Activated T-helper 1 cell treated with anti-CD3 and anti-CD28 coated beads, Interleukin-12 subunit alpha, Interleukin-12 subunit beta, Interleukin-2, Interleukin-4 antibody, amounts not matched to agents 30 ng/mL and 10 ng/mL and 1 ng/mL, durations not matched to agents 14 hours and 24 hours and 36 hours (primary cell): Measurements from ENCODE around the gene FAM187B. TPM values are rescaled to one million over a fixed set of nuclear protein-coding genes. Genes with fewer than 3 reads are reported as not detected.

Source experiments
- DNase-seq: peaks from one replicate; pipeline ENCODE4 v3.0.0; 2021; ENCODE audit warnings: low spot score
- H3K27ac Mint-ChIP-seq: one replicate; pipeline ENCODE4 v1.8.0; 2021; ENCODE audit warnings: mild to moderate bottlenecking, mixed read lengths
- H3K27me3 Mint-ChIP-seq: one replicate; pipeline ENCODE4 v1.8.0; 2022; ENCODE audit warnings: mild to moderate bottlenecking, moderate library complexity, mixed read lengths; ENCODE audit not compliant: insufficient read depth
- H3K36me3 Mint-ChIP-seq: one replicate; pipeline ENCODE4 v1.8.0; 2021; ENCODE audit warnings: low read depth, mixed read lengths
- H3K4me1 Mint-ChIP-seq: one replicate; pipeline ENCODE4 v1.8.0; 2021; ENCODE audit warnings: low read depth, mixed read lengths
- H3K4me3 Mint-ChIP-seq: one replicate; pipeline ENCODE4 v1.8.0; 2021; ENCODE audit warnings: mild to moderate bottlenecking, moderate library complexity, mixed read lengths
- H3K9me3 Mint-ChIP-seq: one replicate; pipeline ENCODE4 v1.8.0; 2021; ENCODE audit warnings: mixed read lengths
- intact Hi-C: fragments of 100-400 bp; cut with micrococcal nuclease; formaldehyde crosslinking; loops from one replicate; pipeline ENCODE4 v1.15.1; 2024
- total RNA-seq: library from RNA; stranded (reverse); gene quantifications from 2 replicates; pipeline ENCODE4 v1.2.3, GENCODE V29; 2022

Gene FAM187B
- not detected in 2 replicates for total RNA-seq

- intact Hi-C loops: no loop called here
- H3K27ac Mint-ChIP-seq: no peak within 1 kb of the TSS
- no peaks in the 10 kb centered on the region for H3K36me3 Mint-ChIP-seq
- H3K4me1 Mint-ChIP-seq: no peaks in the 10 kb centered on the region
- no peaks in the 10 kb centered on the region for H3K9me3 Mint-ChIP-seq
- no peak within 1 kb of the TSS for H3K4me3 Mint-ChIP-seq
- H3K27me3 Mint-ChIP-seq: peaks cover 8% of the 10 kb centered on the region
- DNase-seq: no peak
These were observed at the start of gene FAM187B for GRCh38 chr19:35228177-35228930. TSS of gene FAM187B (minus strand) at chr19:35228739. CDS start at chr19:35228680, 59 bp downstream.

DNA sequence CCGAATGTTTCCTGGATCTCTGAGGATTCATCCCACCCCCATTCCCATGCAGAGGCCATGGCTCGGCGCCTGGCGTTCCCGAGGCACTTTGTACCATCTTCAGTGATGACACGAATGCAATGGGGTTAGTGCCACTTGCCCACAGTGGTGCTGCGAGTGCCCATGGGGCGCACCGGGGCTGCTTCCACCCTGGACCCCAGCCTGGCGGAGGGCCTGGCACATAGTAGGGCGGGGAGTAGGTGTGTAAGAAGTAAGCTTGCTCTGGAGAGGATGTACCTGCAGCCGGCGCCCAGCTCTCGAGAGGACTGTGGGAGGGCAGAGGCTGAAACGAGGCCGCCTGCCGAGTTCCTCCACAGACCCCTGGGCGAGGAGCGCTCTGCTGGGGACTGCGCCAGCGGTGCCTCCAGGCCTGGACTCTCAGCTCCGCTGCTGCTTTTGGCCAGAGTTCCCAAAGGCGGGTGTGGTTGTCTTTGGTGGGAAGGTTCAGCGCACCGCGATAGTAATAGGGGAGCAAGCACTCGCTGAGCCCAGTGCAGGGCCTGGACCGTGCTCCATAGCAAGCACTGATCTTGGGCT is 48.3 kb upstream of the FAM187B start:
- Mint-ChIP-seq H3K9me3 (no peaks in the 10 kb centered on the region), H3K27ac (no peak overlapping the region), H3K4me1 (peaks cover 6% of the 10 kb centered on the region)

GRCh38 chr19:35274323-35274722 is 45.8 kb upstream of the FAM187B start:
- Mint-ChIP-seq H3K36me3 (peaks cover 45% of the 10 kb centered on the region), H3K27ac (no peak overlapping the region), H3K9me3 (no peaks in the 10 kb centered on the region)

More for the DNA sequence above, 48.3 kb upstream of the FAM187B start:
- no peak overlapping the region for H3K4me3 Mint-ChIP-seq
- DNase-seq: no peak
- H3K36me3 Mint-ChIP-seq: peaks cover 30% of the 10 kb centered on the region
- intact Hi-C loops: no loop called here
- peaks cover 3% of the 10 kb centered on the region for H3K27me3 Mint-ChIP-seq

DNA sequence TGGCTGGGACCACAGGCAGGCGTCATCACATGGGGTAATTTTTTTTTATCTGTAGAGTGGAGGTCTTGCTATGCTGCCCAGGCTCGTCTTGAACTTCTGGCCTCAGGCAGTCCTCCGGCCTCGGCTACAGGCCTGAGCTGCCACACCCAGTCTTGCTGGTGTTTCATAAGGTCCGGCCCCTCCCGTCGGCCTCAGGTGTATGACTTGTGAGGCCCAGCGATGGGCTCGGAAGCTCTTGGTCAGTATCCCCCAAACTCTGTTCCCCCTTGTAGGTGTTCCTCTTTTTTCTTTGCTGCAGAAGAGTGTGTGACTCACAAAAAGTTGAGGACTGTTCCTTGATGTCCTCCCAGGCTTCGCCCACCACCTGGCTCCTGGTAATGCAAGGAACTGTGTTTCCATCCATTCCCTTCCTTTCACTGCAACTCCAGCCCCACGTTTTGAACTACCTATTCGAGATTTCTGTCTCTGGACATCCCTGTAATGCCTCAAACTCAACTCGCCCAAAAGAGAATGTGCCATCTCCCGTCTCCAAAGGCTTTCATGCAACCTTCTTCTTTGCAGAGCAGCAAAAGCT is 45.2 kb upstream of the FAM187B start:
- no peaks in the 10 kb centered on the region for H3K9me3 Mint-ChIP-seq
- H3K27ac Mint-ChIP-seq: no peak overlapping the region
- intact Hi-C loops: no loop called here
- H3K36me3 Mint-ChIP-seq: peaks cover 45% of the 10 kb centered on the region
- peaks cover 6% of the 10 kb centered on the region for H3K4me1 Mint-ChIP-seq
- H3K4me3 Mint-ChIP-seq: no peak overlapping the region
- no peak for DNase-seq
- no peaks in the 10 kb centered on the region for H3K27me3 Mint-ChIP-seq

More at GRCh38 chr19:35274323-35274722, 45.8 kb upstream of the FAM187B start:
- Mint-ChIP-seq H3K4me3 (no peak overlapping the region), H3K4me1 (peaks cover 6% of the 10 kb centered on the region), H3K27me3 (no peaks in the 10 kb centered on the region)
- intact Hi-C loops: no loop called here
- no peak for DNase-seq

- Mint-ChIP-seq H3K9me3 (no peaks in the 10 kb centered on the region), H3K27me3 (no peaks in the 10 kb centered on the region), H3K4me3 (no peak overlapping the region), H3K4me1 (peaks cover 6% of the 10 kb centered on the region), H3K36me3 (peaks cover 45% of the 10 kb centered on the region), H3K27ac (peak overlapping the region; percentile 6)
- DNase-seq: no peak
- intact Hi-C loops: no loop called here
These were observed 44.6 kb upstream of the FAM187B start for GRCh38 chr19:35272954-35273649.

- Mint-ChIP-seq H3K36me3 (peaks cover 45% of the 10 kb centered on the region), H3K4me1 (peaks cover 6% of the 10 kb centered on the region), H3K9me3 (no peaks in the 10 kb centered on the region), H3K4me3 (no peak overlapping the region), H3K27ac (peak overlapping the region; percentile 61), H3K27me3 (no peaks in the 10 kb centered on the region)
- intact Hi-C loops: no loop called here
- DNase-seq: no peak
These were observed 43.7 kb upstream of the FAM187B start for GRCh38 chr19:35272122-35272719.

DNA sequence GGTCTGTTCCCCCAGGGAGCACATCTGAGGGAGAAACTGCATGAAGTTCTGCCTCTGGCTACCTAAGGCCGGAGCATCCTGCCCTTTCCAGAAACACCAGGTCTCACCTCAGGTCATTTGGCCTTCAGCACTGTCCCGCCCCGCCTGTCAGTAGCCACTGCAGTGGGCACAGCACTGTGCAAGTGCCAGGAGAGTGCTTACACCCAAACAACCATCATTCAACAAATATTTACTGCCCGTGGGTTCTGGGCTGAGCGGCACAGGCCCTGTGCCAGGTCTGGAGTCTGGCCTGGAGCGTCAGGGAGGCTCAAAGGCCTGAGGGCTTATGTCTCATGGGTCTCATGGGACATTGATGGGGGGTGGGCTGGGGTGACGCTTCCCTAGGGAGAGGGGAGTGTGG is 43.0 kb upstream of the FAM187B start:
- Mint-ChIP-seq H3K36me3 (peaks cover 42% of the 10 kb centered on the region), H3K4me1 (peaks cover 7% of the 10 kb centered on the region), H3K9me3 (no peaks in the 10 kb centered on the region), H3K27me3 (no peaks in the 10 kb centered on the region), H3K27ac (no peak overlapping the region), H3K4me3 (no peak overlapping the region)
- no peak for DNase-seq
- intact Hi-C loops: no loop called here

DNA sequence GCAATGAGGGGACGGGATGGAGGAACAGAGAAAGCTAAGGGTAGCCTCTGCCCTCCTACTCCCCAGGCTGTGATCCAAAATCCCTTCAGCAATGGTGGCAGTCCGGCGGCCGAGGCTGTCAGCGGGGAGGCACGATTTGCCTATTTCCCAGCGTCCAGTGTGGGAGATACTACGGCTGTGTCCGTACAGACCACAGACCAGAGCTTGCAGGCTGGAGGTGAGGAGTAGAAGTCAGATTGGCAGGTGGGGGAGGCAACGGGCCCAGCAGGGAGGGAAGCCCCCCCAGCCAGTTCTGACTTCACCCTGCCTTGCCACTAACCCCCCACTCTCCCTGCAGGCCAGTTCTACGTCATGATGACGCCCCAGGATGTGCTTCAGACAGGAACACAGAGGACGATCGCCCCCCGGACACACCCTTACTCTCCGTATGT is 41.9 kb upstream of the FAM187B start:
- Mint-ChIP-seq H3K27ac (no peak overlapping the region), H3K36me3 (peaks cover 38% of the 10 kb centered on the region), H3K4me1 (peaks cover 17% of the 10 kb centered on the region), H3K4me3 (peak overlapping the region; percentile 75), H3K9me3 (no peaks in the 10 kb centered on the region), H3K27me3 (no peaks in the 10 kb centered on the region)
- DNase-seq: no peak
- intact Hi-C loops: no loop called here

DNA sequence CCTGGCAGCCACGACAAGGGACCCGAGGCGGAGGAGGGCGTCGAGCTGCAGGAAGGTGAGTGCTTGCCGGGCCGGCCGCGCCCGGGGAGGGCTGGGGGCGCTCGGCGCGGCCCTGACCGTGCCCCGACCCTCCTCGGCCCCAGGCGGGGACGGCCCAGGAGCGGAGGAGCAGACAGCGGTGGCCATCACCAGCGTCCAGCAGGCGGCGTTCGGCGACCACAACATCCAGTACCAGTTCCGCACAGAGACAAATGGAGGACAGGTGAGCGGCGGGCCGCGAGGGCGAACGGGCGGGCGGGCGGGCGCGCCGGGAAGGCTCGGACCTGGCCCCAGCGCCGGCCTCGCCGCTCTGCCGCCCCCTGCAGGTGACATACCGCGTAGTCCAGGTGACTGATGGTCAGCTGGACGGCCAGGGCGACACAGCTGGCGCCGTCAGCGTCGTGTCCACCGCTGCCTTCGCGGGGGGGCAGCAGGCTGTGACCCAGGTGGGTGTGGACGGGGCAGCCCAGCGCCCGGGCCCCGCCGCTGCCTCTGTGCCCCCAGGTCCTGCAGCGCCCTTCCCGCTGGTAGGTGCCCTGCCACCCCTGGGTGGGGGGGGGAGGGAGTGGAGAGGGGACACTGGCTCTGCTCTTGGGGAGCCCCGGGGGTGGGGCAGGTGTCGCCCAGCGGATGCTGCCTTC is 41.0 kb upstream of the FAM187B start:
- peak; percentile 71 for DNase-seq
- Mint-ChIP-seq H3K9me3 (no peaks in the 10 kb centered on the region), H3K4me3 (peak overlapping the region; percentile 77), H3K27ac (peak overlapping the region; percentile 34), H3K4me1 (peaks cover 17% of the 10 kb centered on the region), H3K27me3 (no peaks in the 10 kb centered on the region), H3K36me3 (peaks cover 36% of the 10 kb centered on the region)
- intact Hi-C loops: loop anchor here (1.0 to 10.0 kb wide), 7 partner anchors 57 to 278 kb away; partner anchors contain the start of genes FFAR1 and TMEM147

- H3K36me3 Mint-ChIP-seq: peaks cover 33% of the 10 kb centered on the region
- peaks cover 17% of the 10 kb centered on the region for H3K4me1 Mint-ChIP-seq
- H3K4me3 Mint-ChIP-seq: peak within 1 kb of the TSS; percentile 93
- H3K27me3 Mint-ChIP-seq: no peaks in the 10 kb centered on the region
- peak; percentile 54 for DNase-seq
- intact Hi-C loops: loop anchor here (1.0 to 10.0 kb wide), 9 partner anchors 20 to 360 kb away; partner anchors contain the start of genes FFAR1 and TMEM147
- no peaks in the 10 kb centered on the region for H3K9me3 Mint-ChIP-seq
- H3K27ac Mint-ChIP-seq: peak within 1 kb of the TSS; percentile 94
These were observed 40.2 kb upstream of the FAM187B start, which contains the start of gene USF2 for GRCh38 chr19:35268536-35269437. TSS of gene USF2 (plus strand) at chr19:35268962. CDS start at chr19:35269102, 140 bp downstream.

GRCh38 chr19:35267818-35268535 is 39.4 kb upstream of the FAM187B start:
- H3K4me1 Mint-ChIP-seq: peaks cover 17% of the 10 kb centered on the region
- H3K36me3 Mint-ChIP-seq: peaks cover 26% of the 10 kb centered on the region
- DNase-seq: peak; percentile 78
- no peaks in the 10 kb centered on the region for H3K27me3 Mint-ChIP-seq
- intact Hi-C loops: loop anchor here (1.0 to 10.0 kb wide), 6 partner anchors 20 to 360 kb away; partner anchors contain the start of gene TMEM147
- peak overlapping the region; percentile 93 for H3K4me3 Mint-ChIP-seq
- no peaks in the 10 kb centered on the region for H3K9me3 Mint-ChIP-seq
- peak overlapping the region; percentile 94 for H3K27ac Mint-ChIP-seq
